NT2/D1 (cell line): ENCODE data around the gene GRB10.

ENCODE experiments used
- SUZ12 ChIP-seq: IDR thresholded peaks from 2 replicates; pipeline ENCODE4 v1.6.1; 2011; ENCODE audit not compliant: insufficient read length, insufficient read depth; ENCODE audit errors: extremely low read depth
- YY1 ChIP-seq: IDR thresholded peaks from 2 replicates; pipeline ENCODE4 v1.6.1; 2011; ENCODE audit not compliant: insufficient read length, insufficient read depth

GRCh38 chr7:50768485-50769474 lies 13.9 kb downstream of the GRB10 start:
- no peak for TF ChIP-seq SUZ12
- no peak for TF ChIP-seq YY1
